RKO (cell line): ENCODE results near the gene RNASE13.

ENCODE experiments used
- DNase-seq: peaks from one replicate; pipeline ENCODE4 v3.0.0-alpha.2; 2016; ENCODE audit warnings: low spot score

RNASE13 gene

GRCh38 chr14:21066882-21067502, 32.4 kb upstream of the RNASE13 start:
- peak; percentile 57 for DNase-seq

- no peak for DNase-seq
Observed at GRCh38 chr14:21063479-21063878, 28.9 kb upstream of the RNASE13 start.

- DNase-seq, result no peak
Observed at GRCh38 chr14:21061347-21061668, 26.7 kb upstream of the RNASE13 start.

GRCh38 chr14:21060614-21061346, 26.2 kb upstream of the RNASE13 start:
- DNase-seq, result no peak

GRCh38 chr14:21059842-21060613, 25.4 kb upstream of the RNASE13 start:
- no peak for DNase-seq

GRCh38 chr14:21058903-21059302, 24.3 kb upstream of the RNASE13 start:
- DNase-seq, result no peak

GRCh38 chr14:21057803-21058675, 23.4 kb upstream of the RNASE13 start, which contains the start of gene RNASE8:
Gene RNASE8 (plus strand): TSS chr14:21057822. CDS start chr14:21057893, 71 bp downstream.
- no peak for DNase-seq

- no peak for DNase-seq
Observed at GRCh38 chr14:21056520-21057163, 22.0 kb upstream of the RNASE13 start.

- DNase-seq, result no peak
Observed at GRCh38 chr14:21055432-21056117, 21.0 kb upstream of the RNASE13 start.

- no peak for DNase-seq
Observed at GRCh38 chr14:21054768-21055145, 20.1 kb upstream of the RNASE13 start.

GRCh38 chr14:21054123-21054767, 19.6 kb upstream of the RNASE13 start:
- no peak for DNase-seq

- DNase-seq, result no peak
Observed at GRCh38 chr14:21053184-21054122, 18.8 kb upstream of the RNASE13 start.

- DNase-seq, result no peak
Observed at GRCh38 chr14:21050597-21050996, 16.0 kb upstream of the RNASE13 start.

GRCh38 chr14:21049271-21049673, 14.7 kb upstream of the RNASE13 start:
- DNase-seq, result no peak

GRCh38 chr14:21048638-21049037, 14.0 kb upstream of the RNASE13 start:
- no peak for DNase-seq

- DNase-seq, result no peak
Observed at GRCh38 chr14:21047378-21047781, 12.8 kb upstream of the RNASE13 start.

GRCh38 chr14:21043974-21044618, 9.5 kb upstream of the RNASE13 start:
- no peak for DNase-seq

GRCh38 chr14:21043387-21043973, 8.9 kb upstream of the RNASE13 start:
- DNase-seq, result no peak
